Liver (tissue), 9 donors: Measurements from ENCODE around the gene AIF1. TPM values are rescaled to one million over a fixed set of nuclear protein-coding genes. Genes with fewer than 3 reads are reported as not detected.

ENCODE experiments used
- DNase-seq: peaks from one replicate; pipeline ENCODE4 v3.0.0-alpha.2; 2017; ENCODE audit warnings: low spot score
- H3K27ac ChIP-seq, 2 donors: one replicate each; pipeline ENCODE4 v1.7.0; 2013; ENCODE audit warnings: inconsistent platforms in 2 of 2, low read length in 2 of 2, control low read depth in 1 of 2, low read depth in 1 of 2, mild to moderate bottlenecking in 1 of 2
- H3K27me3 ChIP-seq, 4 donors: one replicate each; pipeline versions ENCODE4 v1.6.1 to v1.7.0; 2013; ENCODE audit warnings: low read length in 3 of 4, inconsistent platforms in 1 of 4, mild to moderate bottlenecking in 1 of 4, moderate library complexity in 1 of 4; ENCODE audit not compliant: control insufficient read depth in 4 of 4, insufficient read depth in 4 of 4
- H3K36me3 ChIP-seq, 4 donors: one replicate each; pipeline versions ENCODE4 v1.6.1 to v1.7.0; 2013; ENCODE audit warnings: low read length in 3 of 4, mild to moderate bottlenecking in 3 of 4, low read depth in 1 of 4, moderate library complexity in 1 of 4; ENCODE audit not compliant: control insufficient read depth in 4 of 4, insufficient read depth in 3 of 4
- H3K4me1 ChIP-seq, 4 donors: one replicate each; pipeline versions ENCODE4 v1.6.1 to v1.7.0; 2013; ENCODE audit warnings: low read length in 3 of 4, mild to moderate bottlenecking in 3 of 4, moderate library complexity in 1 of 4; ENCODE audit not compliant: control insufficient read depth in 4 of 4, insufficient read depth in 4 of 4
- H3K4me3 ChIP-seq, 3 donors: one replicate each; pipeline versions ENCODE4 v1.6.1 to v1.7.0; 2013; ENCODE audit warnings: low read length in 3 of 3, control low read depth in 1 of 3, low read depth in 1 of 3, mild to moderate bottlenecking in 1 of 3
- H3K9ac ChIP-seq, 2 donors: one replicate each; pipeline ENCODE4 v1.7.0; 2013; ENCODE audit warnings: low read length in 2 of 2, mild to moderate bottlenecking in 2 of 2, moderate library complexity in 2 of 2, control low read depth in 1 of 2, low read depth in 1 of 2
- H3K9me3 ChIP-seq, 4 donors: one replicate each; pipeline versions ENCODE4 v1.6.1 to v1.7.0; 2013; ENCODE audit warnings: low read length in 3 of 4; ENCODE audit not compliant: control insufficient read depth in 4 of 4
- HNF4A ChIP-seq, 2 donors: conservative IDR thresholded peaks; 2 replicates each; pipeline ENCODE4 v1.6.1; 2016; ENCODE audit warnings: antibody characterized with exemption in 2 of 2, mild to moderate bottlenecking in 2 of 2
- HNF4G ChIP-seq: IDR thresholded peaks from 2 replicates; pipeline ENCODE4 v1.6.1; 2016; ENCODE audit warnings: antibody characterized with exemption
- JUND ChIP-seq, 2 donors: IDR thresholded peaks; 2 replicates each; pipeline ENCODE4 v1.6.1; 2016; ENCODE audit warnings: antibody characterized with exemption in 2 of 2
- NR2F2 ChIP-seq: IDR thresholded peaks from 2 replicates; pipeline ENCODE4 v1.6.1; 2016; ENCODE audit warnings: antibody characterized with exemption
- RXRA ChIP-seq, 2 donors: IDR thresholded peaks; 2 replicates each; pipeline ENCODE4 v1.6.1; 2017 to 2018; ENCODE audit warnings: antibody characterized with exemption in 2 of 2, mild to moderate bottlenecking in 1 of 2
- SP1 ChIP-seq: IDR thresholded peaks from 2 replicates; pipeline ENCODE4 v1.6.1; 2018; ENCODE audit warnings: antibody characterized with exemption, mild to moderate bottlenecking
- TAF1 ChIP-seq: conservative IDR thresholded peaks from 2 replicates; pipeline ENCODE4 v1.6.1; 2016; ENCODE audit warnings: antibody characterized with exemption, mild to moderate bottlenecking
- YY1 ChIP-seq: IDR thresholded peaks from 2 replicates; pipeline ENCODE4 v1.6.1; 2016; ENCODE audit warnings: antibody characterized with exemption, mild to moderate bottlenecking
- WGBS: extraction: QIAGEN DNeasy Blood & Tissue Kit; methylation state at CpG from one replicate; pipeline ENCODE4 v1.1.7; 2013; 5-methylcytosine and 5-hydroxymethylcytosine counted together
- polyA plus RNA-seq, 2 donors: library from polyadenylated mRNA; stranded (reverse) in 1 of 2; unstranded in 1 of 2; fragments of 200-250 nt in 1 of 2; fragments of >200 nt in 1 of 2; fragmentation: Nextera tagmentation in 1 of 2; extraction: Ambion mirVana in 1 of 2; gene quantifications; one replicate each; pipeline versions ENCODE4 v1.2.1 to v1.2.3, GENCODE V29; 2013 to 2015
- total RNA-seq, 2 donors: library from RNA; depleted of rRNA; stranded (reverse); fragments of >200 nt; gene quantifications; one replicate each; pipeline ENCODE4 v1.2.3, GENCODE V29; 2014
- TF ChIP-seq, protein P1 (sequence below): IDR thresholded peaks from 2 replicates; pipeline ENCODE4 v1.6.1; 2016; ENCODE audit warnings: antibody characterized with exemption
- TF ChIP-seq, protein P2 (sequence below): IDR thresholded peaks from 2 replicates; pipeline ENCODE4 v1.6.1; 2016; ENCODE audit warnings: antibody characterized with exemption
- TF ChIP-seq, protein P3 (sequence below): fragments of 150-350 bp; IDR thresholded peaks from 2 replicates; pipeline ENCODE4 v1.5.1; 2017; ENCODE audit warnings: improper control_type of control experiment, low read depth, low read length; ENCODE audit not compliant: missing input control
- donor health status: healthy.
- donor health status: healthy.
- donor health status: healthy.
- donor health status: healthy.
- donor health status: healthy.

The AIF1 gene
- total and polyA plus RNA-seq, 4 donors, result 12.2 to 46.8 (median 26.7) TPM

DNA sequence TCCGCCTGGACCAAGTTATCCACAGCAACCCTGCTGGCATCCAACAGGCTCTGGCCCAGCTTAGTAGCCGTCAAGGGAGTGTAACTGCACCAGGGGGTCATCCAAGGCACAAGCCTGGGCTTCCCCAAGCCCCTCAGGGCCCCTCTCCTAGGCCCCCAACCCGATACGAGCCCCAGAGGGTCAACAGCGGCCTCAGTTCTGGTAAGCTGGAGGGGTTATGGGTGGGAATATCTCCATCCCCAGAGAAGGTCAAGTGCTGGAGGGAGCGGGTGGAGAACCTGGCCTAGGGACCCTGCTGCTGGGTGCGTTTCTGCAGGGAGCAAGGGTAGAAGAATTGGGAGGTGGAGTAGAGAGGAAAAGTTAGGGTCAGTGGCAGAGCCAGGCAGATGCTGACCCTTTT, 18.4 kb downstream of the AIF1 start:
- no peaks in the 10 kb centered on the region for H3K9me3 ChIP-seq
- 95% methylated on average over 7 of the region's 7 CpGs for WGBS

DNA sequence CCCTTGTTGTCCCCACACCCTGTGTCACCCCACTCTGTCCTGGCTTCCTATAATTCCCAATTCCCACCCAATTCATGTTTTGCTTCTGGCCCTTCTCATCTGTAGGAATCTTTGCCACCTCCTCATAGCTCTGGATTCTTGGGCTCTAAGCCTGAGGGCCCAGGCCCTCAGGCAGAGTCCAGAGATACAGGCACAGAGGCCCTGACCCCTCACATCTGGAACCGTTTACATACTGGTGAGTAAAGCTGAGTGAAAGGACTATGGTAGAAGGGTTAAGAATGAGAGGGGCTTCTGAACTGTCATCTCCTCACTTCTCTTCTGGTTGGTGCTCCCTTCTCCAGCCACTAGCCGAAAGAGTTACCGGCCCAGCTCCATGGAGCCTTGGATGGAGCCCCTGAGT, 19.1 kb downstream of the AIF1 start:
- TF ChIP-seq, protein P1, sequence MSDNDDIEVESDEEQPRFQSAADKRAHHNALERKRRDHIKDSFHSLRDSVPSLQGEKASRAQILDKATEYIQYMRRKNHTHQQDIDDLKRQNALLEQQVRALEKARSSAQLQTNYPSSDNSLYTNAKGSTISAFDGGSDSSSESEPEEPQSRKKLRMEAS, result no peak
- TF ChIP-seq JUND (IDR thresholded peaks at IDR 0.05), result no peak
- TF ChIP-seq HNF4A (conservative IDR thresholded peaks at IDR 0.05), result no peak
- DNase-seq, result no peak
- Histone ChIP-seq H3K4me1 (peaks cover 2 to 23% (median 17%) of the 10 kb centered on the region in 4 donors), H3K4me3 (no peak overlapping the region), H3K36me3 (peaks cover 40 to 83% (median 49%) of the 10 kb centered on the region in 4 donors), H3K9ac (no peak overlapping the region), H3K27ac (no peak overlapping the region), H3K9me3 (no peaks in the 10 kb centered on the region), H3K27me3 (no peaks in the 10 kb centered on the region)
- 91% methylated on average over 3 of the region's 3 CpGs for WGBS

More for the DNA sequence above, 18.4 kb downstream of the AIF1 start:
- Histone ChIP-seq H3K9ac (no peak overlapping the region), H3K36me3 (peaks cover 43 to 85% (median 53%) of the 10 kb centered on the region in 4 donors), H3K4me3 (no peak overlapping the region), H3K27me3 (no peaks in the 10 kb centered on the region), H3K27ac (no peak overlapping the region), H3K4me1 (peaks cover 2 to 23% (median 17%) of the 10 kb centered on the region in 4 donors)
- TF ChIP-seq TAF1 (no peak), HNF4G (no peak), YY1 (no peak), JUND (IDR thresholded peaks at IDR 0.05) (no peak)
- TF ChIP-seq, protein P2, sequence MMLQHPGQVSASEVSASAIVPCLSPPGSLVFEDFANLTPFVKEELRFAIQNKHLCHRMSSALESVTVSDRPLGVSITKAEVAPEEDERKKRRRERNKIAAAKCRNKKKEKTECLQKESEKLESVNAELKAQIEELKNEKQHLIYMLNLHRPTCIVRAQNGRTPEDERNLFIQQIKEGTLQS, result no peak
- TF ChIP-seq, protein P1, result no peak
- TF ChIP-seq, protein P3, sequence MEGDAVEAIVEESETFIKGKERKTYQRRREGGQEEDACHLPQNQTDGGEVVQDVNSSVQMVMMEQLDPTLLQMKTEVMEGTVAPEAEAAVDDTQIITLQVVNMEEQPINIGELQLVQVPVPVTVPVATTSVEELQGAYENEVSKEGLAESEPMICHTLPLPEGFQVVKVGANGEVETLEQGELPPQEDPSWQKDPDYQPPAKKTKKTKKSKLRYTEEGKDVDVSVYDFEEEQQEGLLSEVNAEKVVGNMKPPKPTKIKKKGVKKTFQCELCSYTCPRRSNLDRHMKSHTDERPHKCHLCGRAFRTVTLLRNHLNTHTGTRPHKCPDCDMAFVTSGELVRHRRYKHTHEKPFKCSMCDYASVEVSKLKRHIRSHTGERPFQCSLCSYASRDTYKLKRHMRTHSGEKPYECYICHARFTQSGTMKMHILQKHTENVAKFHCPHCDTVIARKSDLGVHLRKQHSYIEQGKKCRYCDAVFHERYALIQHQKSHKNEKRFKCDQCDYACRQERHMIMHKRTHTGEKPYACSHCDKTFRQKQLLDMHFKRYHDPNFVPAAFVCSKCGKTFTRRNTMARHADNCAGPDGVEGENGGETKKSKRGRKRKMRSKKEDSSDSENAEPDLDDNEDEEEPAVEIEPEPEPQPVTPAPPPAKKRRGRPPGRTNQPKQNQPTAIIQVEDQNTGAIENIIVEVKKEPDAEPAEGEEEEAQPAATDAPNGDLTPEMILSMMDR, result no peak
- no peak for DNase-seq

DNA sequence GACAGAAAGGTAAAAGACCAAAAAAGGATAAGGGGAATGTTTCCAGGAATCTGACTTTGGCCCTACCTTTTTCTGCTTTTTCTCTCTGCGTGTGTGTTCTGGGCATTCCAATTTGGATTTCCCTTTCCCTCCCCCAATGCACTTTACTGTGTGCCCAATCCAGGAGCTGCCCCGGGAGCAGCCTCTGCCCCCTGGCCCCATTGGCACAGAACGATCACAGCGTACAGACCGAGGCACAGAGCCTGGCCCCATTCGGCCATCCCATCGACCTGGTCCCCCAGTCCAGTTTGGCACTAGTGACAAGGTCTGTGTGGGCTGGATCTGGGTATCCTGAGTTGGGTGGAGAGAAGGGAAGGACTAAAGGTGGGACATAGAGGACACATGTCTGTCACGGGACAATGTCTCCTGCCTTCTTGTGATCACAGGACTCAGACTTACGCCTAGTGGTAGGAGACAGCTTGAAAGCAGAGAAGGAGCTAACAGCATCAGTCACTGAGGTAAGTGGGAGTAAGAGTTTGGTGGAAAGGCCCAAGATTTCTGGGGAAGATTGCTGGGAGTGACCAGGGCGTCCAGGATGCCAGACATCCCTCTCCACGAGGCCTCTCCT, 20.0 kb downstream of the AIF1 start:
- Histone ChIP-seq H3K4me3 (no peak overlapping the region), H3K4me1 (peaks cover 2 to 23% (median 18%) of the 10 kb centered on the region in 4 donors), H3K36me3 (peaks cover 40 to 84% (median 53%) of the 10 kb centered on the region in 4 donors), H3K9me3 (no peaks in the 10 kb centered on the region), H3K27me3 (no peaks in the 10 kb centered on the region), H3K27ac (no peak overlapping the region), H3K9ac (no peak overlapping the region)
- WGBS, result 48% methylated on average over 11 of the region's 11 CpGs
- TF ChIP-seq NR2F2 (no peak), RXRA (IDR thresholded peaks at IDR 0.05) (peak; percentile 59 to 60), SP1 (peak; percentile 77), HNF4A (conservative IDR thresholded peaks at IDR 0.05) (peak; percentile 43)
- no peak for DNase-seq
